GM23248 (cell line): ENCODE measurements around the gene SCN3A.

ENCODE experiments used
- EZH2 ChIP-seq: fragments of 200-600 bp; sonication (generic); IDR thresholded peaks from 2 replicates; pipeline ENCODE4 v1.6.1; 2018; ENCODE audit warnings: antibody characterized with exemption, mild to moderate bottlenecking; ENCODE audit not compliant: insufficient read depth, poor library complexity, severe bottlenecking
- EZH2phosphoT487 ChIP-seq: fragments of 200-600 bp; sonication (generic); IDR thresholded peaks from 2 replicates; pipeline ENCODE4 v1.6.1; 2018; ENCODE audit warnings: antibody characterized with exemption, moderate library complexity, mild to moderate bottlenecking, low read depth; ENCODE audit not compliant: insufficient read depth

- no peak for TF ChIP-seq EZH2phosphoT487
- TF ChIP-seq EZH2 = no peak
Observed at GRCh38 chr2:165185633-165186032, 18.2 kb downstream of the SCN3A start.
